Ovary (tissue), 3 donors: ENCODE measurements around the gene ZSCAN22.

Experiments used
- CTCF ChIP-seq, 3 donors: fragments of 450-650 bp in 2 of 3; fragments of 200-600 bp in 1 of 3; IDR thresholded peaks; one replicate each; pipeline versions ENCODE4 v1.5.1 to v1.8.0; 2016 to 2022; ENCODE audit warnings: antibody characterized with exemption in 3 of 3, mild to moderate bottlenecking in 1 of 3
- EP300 ChIP-seq: sonication (generic); formaldehyde crosslinking; IDR thresholded peaks from one replicate; pipeline ENCODE4 v1.6.1; 2017; ENCODE audit warnings: antibody characterized with exemption
- POLR2A ChIP-seq: fragments of 450-650 bp; IDR thresholded peaks from one replicate; pipeline ENCODE4 v1.6.1; 2017; ENCODE audit warnings: antibody characterized with exemption, mild to moderate bottlenecking, moderate library complexity
- donor health status: DM: no; HTN: no; CAD: no.

DNA sequence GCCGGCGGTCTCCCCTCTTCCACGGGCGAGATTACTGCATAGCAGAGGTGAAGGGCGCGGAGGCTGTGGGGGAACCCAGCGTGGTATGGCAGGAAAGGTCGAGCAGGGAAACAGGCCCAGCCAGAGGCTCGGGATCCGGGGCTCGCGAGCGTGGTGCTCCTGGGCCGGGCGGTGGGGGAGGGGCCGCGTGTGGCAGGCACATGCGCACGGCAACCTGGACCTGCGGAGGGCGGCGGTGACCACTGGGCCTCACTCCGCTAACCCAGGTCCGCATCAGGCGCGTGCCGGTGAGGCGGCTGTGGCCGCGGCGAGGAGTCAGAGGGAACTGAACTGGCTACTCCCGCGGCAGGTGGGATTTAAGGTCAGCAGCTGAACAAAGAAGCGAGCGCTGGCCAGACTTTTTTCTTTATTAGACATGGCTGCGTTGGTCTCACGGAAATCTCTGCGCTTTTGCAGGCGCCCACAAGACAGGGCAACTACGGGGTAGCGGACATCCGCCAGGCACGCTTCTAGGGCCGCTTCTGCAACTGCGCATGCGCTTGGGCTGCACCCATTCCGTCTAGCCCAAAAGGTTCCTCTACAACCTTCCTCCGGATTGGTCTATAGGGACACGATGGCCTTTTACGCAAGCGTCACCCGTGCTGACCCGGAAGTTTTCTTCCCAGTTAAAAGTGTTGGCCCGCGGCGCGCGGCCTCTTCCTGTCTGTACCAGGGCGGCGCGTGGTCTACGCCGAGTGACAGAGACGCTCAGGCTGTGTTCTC lies 60.0 kb downstream of the ZSCAN22 start, which contains the start of gene RPS5:
- no peak for TF ChIP-seq CTCF (IDR thresholded peaks at IDR 0.05)
- TF ChIP-seq POLR2A = peak; percentile 82
- no peak for TF ChIP-seq EP300
